Thyroid gland (tissue), 4 donors: Measurements from ENCODE around the gene SELENON. TPM values are rescaled to one million over a fixed set of nuclear protein-coding genes. Genes with fewer than 3 reads are reported as not detected.

Experiments used
- DNase-seq, 2 donors: peaks; one replicate each; pipeline ENCODE4 v3.0.0-alpha.2; 2019
- H3K27ac ChIP-seq, 3 donors: fragments of 200-600 bp; sonication (generic); 1 replicate in 2 of 3; 2 replicates in 1 of 3; pipeline ENCODE4 v1.5.1; 2016 to 2019; ENCODE audit warnings: mild to moderate bottlenecking in 1 of 3, moderate library complexity in 1 of 3
- H3K27me3 ChIP-seq: fragments of 200-600 bp; sonication (generic); one replicate; pipeline ENCODE4 v1.5.1; 2019
- H3K36me3 ChIP-seq, 2 donors: fragments of 200-600 bp; sonication (generic); one replicate each; pipeline ENCODE4 v1.5.1; 2016 to 2019
- H3K4me1 ChIP-seq, 2 donors: fragments of 200-600 bp; sonication (generic); one replicate each; pipeline ENCODE4 v1.5.1; 2017 to 2019
- H3K4me3 ChIP-seq, 3 donors: fragments of 200-600 bp; sonication (generic); replicated peaks in 1 of 3; 1 replicate in 2 of 3; 2 replicates in 1 of 3; pipeline ENCODE4 v1.5.1; 2016; ENCODE audit warnings: mild to moderate bottlenecking in 1 of 3
- H3K9me3 ChIP-seq: fragments of 200-600 bp; sonication (generic); one replicate; pipeline ENCODE4 v1.5.1; 2017
- POLR2A ChIP-seq, 2 donors: fragments of 450-650 bp; IDR thresholded peaks; one replicate each; pipeline ENCODE4 v1.6.1; 2017; ENCODE audit warnings: antibody characterized with exemption in 2 of 2, mild to moderate bottlenecking in 2 of 2, moderate library complexity in 1 of 2
- WGBS, 2 donors: methylation state at CpG; one replicate each; pipeline ENCODE4 v1.1.5; 2017; 5-methylcytosine and 5-hydroxymethylcytosine counted together
- intact Hi-C: fragments of 100-400 bp; cut with DNase I; formaldehyde crosslinking; loops from one replicate; pipeline ENCODE4 v1.15.1; 2023
- total RNA-seq, 4 donors: library from RNA; depleted of rRNA; stranded (reverse); fragments of >200 nt; gene quantifications; one replicate each; pipeline ENCODE4 v1.2.3, GENCODE V29; 2016
- TF ChIP-seq, protein P1 (sequence below), 6 experiments: fragments of 200-600 bp in 3 of 6; fragments of 450-650 bp in 3 of 6; sonication (generic) in 3 of 6; IDR thresholded peaks; one replicate each; pipeline ENCODE4 v1.5.1; 2016 to 2019; ENCODE audit warnings: antibody characterized with exemption in 6 of 6, mild to moderate bottlenecking in 2 of 6, inconsistent platforms in 1 of 6, moderate library complexity in 1 of 6

SELENON gene
- total RNA-seq, 4 donors from 2014 or later = 31.2 to 58.2 (median 55.2) TPM

DNA sequence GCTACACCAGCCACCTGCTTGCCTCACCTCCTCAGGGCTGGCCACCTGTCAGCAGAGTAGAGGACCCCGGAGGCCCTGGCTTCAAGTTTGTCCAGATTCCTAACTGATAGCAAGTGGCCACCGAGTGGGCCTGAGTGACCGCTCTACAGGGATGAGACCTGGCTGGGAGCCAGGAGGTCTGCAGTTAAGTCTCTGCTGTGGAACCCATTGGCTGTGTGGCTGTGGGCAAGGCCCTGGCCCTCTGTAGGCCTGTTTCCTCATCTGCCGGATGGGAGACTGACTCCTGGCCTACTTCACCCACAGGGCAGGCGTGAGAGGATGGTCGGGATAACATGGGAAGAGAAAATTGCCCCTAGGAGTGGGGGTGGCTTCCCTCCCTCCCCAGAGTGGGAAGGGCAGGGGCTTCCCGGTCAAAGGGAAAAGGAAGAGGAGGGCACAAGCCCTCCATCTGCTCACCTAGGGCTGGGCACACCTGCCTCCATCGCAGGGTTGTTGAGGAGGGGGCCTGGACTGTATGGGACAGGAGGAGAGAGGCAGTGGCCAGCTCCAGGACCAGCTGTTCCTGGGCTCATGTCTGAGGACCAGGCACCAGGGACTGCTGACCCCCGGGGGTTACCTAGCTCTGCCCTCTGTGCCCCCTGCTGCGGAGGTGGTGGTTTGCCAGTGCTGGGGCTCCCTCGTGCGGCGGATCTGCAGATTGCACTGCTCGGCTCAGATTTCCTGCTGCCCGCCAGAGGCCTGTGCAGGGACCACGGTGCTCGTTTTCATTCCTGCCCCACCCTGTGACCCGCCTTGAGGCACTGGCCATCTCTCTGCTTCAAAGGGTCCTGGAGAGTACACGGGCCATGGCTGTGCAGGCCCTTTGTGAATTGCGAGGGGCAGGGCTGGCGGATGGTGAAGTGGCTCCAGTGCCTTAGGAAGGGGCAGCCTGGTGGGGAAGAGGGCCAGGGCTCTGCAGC is 10.6 kb downstream of the SELENON start:
- no peak overlapping the region for H3K4me3 ChIP-seq
- no peak overlapping the region for H3K27ac ChIP-seq
- TF ChIP-seq, protein P1, sequence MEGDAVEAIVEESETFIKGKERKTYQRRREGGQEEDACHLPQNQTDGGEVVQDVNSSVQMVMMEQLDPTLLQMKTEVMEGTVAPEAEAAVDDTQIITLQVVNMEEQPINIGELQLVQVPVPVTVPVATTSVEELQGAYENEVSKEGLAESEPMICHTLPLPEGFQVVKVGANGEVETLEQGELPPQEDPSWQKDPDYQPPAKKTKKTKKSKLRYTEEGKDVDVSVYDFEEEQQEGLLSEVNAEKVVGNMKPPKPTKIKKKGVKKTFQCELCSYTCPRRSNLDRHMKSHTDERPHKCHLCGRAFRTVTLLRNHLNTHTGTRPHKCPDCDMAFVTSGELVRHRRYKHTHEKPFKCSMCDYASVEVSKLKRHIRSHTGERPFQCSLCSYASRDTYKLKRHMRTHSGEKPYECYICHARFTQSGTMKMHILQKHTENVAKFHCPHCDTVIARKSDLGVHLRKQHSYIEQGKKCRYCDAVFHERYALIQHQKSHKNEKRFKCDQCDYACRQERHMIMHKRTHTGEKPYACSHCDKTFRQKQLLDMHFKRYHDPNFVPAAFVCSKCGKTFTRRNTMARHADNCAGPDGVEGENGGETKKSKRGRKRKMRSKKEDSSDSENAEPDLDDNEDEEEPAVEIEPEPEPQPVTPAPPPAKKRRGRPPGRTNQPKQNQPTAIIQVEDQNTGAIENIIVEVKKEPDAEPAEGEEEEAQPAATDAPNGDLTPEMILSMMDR (IDR thresholded peaks at IDR 0.05) = peak; percentile 72 to 95 (median 90)
- TF ChIP-seq POLR2A (IDR thresholded peaks at IDR 0.05) = no peak
- H3K4me1 ChIP-seq = peaks cover 3 to 29% of the 10 kb centered on the region in 2 donors
- peak; percentile 66 to 69 for DNase-seq
- intact Hi-C loops = loop anchor here (10.0 kb wide), 2 partner anchors 386 to 576 kb away; partner anchors contain the start of genes RHCE and SYF2
- no peaks in the 10 kb centered on the region for H3K27me3 ChIP-seq
- H3K36me3 ChIP-seq = peaks cover 24 to 31% of the 10 kb centered on the region in 2 donors
- no peaks in the 10 kb centered on the region for H3K9me3 ChIP-seq
- 33 to 45% methylated on average over 15 to 18 of the region's 21 CpGs for WGBS, 2 donors

DNA sequence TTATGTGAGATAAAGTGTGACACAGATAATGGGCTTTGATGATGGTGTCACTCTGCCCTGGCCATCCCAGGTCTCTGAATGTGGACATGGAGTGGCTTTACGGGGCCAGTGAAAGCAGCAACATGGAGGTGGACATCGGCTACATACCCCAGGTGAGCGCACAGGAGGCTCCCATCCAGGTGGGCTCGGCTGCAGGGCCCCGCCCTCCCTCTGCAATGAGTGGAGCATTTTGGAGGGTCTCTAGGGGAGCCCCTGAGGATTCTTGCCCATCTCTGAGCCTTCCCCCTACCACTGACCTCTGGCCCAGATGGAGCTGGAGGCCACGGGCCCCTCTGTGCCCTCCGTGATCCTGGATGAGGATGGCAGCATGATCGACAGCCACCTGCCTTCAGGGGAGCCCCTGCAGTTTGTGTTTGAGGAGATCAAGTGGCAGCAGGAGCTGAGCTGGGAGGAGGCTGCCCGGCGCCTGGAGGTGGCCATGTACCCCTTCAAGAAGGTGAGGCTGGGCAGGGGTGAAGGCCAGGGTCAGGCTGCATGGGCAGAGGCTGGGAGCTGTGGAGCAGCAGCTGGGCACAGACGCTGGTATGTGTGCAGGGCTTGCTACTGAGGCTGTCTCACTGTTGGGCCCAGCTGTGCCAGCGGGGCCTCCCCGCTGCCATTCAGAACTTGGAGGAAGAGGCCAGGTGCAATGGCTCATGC is 11.5 kb downstream of the SELENON start:
- peaks cover 24 to 32% of the 10 kb centered on the region in 2 donors for H3K36me3 ChIP-seq
- no peak for TF ChIP-seq POLR2A (IDR thresholded peaks at IDR 0.05)
- TF ChIP-seq, protein P1 (IDR thresholded peaks at IDR 0.05) = no peak
- no peak overlapping the region for H3K27ac ChIP-seq
- intact Hi-C loops = loop anchor here (10.0 kb wide), 2 partner anchors 387 to 577 kb away; partner anchors contain the start of genes RHCE and SYF2
- peaks cover 3 to 20% of the 10 kb centered on the region in 2 donors for H3K4me1 ChIP-seq
- no peak overlapping the region for H3K4me3 ChIP-seq
- no peaks in the 10 kb centered on the region for H3K27me3 ChIP-seq
- H3K9me3 ChIP-seq = no peaks in the 10 kb centered on the region
- 82 to 93% methylated on average over 4 to 9 of the region's 13 CpGs for WGBS, 2 donors
- no peak for DNase-seq

GRCh38 chr1:25813071-25813733 is 13.2 kb downstream of the SELENON start:
- no peak overlapping the region for H3K4me3 ChIP-seq
- H3K36me3 ChIP-seq = peaks cover 24 to 32% of the 10 kb centered on the region in 2 donors
- no peaks in the 10 kb centered on the region for H3K27me3 ChIP-seq
- no peak for DNase-seq
- H3K9me3 ChIP-seq = no peaks in the 10 kb centered on the region
- peaks cover under 1 to 17% of the 10 kb centered on the region in 2 donors for H3K4me1 ChIP-seq
- TF ChIP-seq, protein P1 (IDR thresholded peaks at IDR 0.05) = no peak
- TF ChIP-seq POLR2A (IDR thresholded peaks at IDR 0.05) = no peak
- intact Hi-C loops = loop anchor here (10.0 kb wide), 2 partner anchors 388 to 578 kb away; partner anchors contain the start of genes RHCE and SYF2
- H3K27ac ChIP-seq = no peak overlapping the region
- WGBS, 2 donors = 85% methylated on average over 11 of the region's 11 CpGs

GRCh38 chr1:25813734-25814471 is 13.9 kb downstream of the SELENON start:
- no peaks in the 10 kb centered on the region for H3K27me3 ChIP-seq
- intact Hi-C loops = loop anchor here (10.0 kb wide), 2 partner anchors 389 to 579 kb away; partner anchors contain the start of genes RHCE and SYF2
- H3K4me1 ChIP-seq = peaks cover 7 to 24% of the 10 kb centered on the region in 2 donors
- H3K9me3 ChIP-seq = no peaks in the 10 kb centered on the region
- no peak for DNase-seq
- H3K36me3 ChIP-seq = peaks cover 21 to 27% of the 10 kb centered on the region in 2 donors
- H3K4me3 ChIP-seq = no peak overlapping the region
- WGBS, 2 donors = 87 to 94% methylated on average over 20 to 23 of the region's 24 CpGs
- no peak overlapping the region for H3K27ac ChIP-seq
- TF ChIP-seq, protein P1 (IDR thresholded peaks at IDR 0.05) = no peak
- TF ChIP-seq POLR2A (IDR thresholded peaks at IDR 0.05) = no peak
